WTC11 (cell line): ENCODE results near the gene MRPL33. TPM values are rescaled to one million over a fixed set of nuclear protein-coding genes. Genes with fewer than 3 reads are reported as not detected.

Experiments used
- ATAC-seq: fragments of 200-7000 bp; cut with Tn5 transposase; 2 replicates; pipeline ENCODE4 v1.10.0; 2021; ENCODE audit warnings: mild to moderate bottlenecking, moderate library complexity
- CTCF ChIA-PET: fragments of 300-600 bp; sonication (Branson Sonifier 250); formaldehyde crosslinking; loops from one replicate; lab custom pipeline; 2021; ENCODE audit warnings: antibody characterized with exemption; lab: Charles Lee
- POLR2A ChIA-PET: fragments of 350-600 bp; sonication (Branson Sonifier 250); formaldehyde crosslinking; loops from one replicate; lab custom pipeline; 2021; ENCODE audit warnings: antibody characterized with exemption; lab: Charles Lee
- DNase-seq: peaks from one replicate; pipeline ENCODE4 v3.0.0; 2021; ENCODE audit warnings: low spot score
- H3K27ac Mint-ChIP-seq: 2 replicates; pipeline ENCODE4 v1.8.0; 2021; ENCODE audit warnings: mixed read lengths
- H3K27me3 Mint-ChIP-seq: 2 replicates; pipeline ENCODE4 v1.8.0; 2021; ENCODE audit warnings: low read depth, mild to moderate bottlenecking, moderate library complexity, mixed read lengths
- H3K36me3 Mint-ChIP-seq: 2 replicates; pipeline ENCODE4 v1.8.0; 2021; ENCODE audit warnings: mixed read lengths
- H3K4me1 Mint-ChIP-seq: 2 replicates; pipeline ENCODE4 v1.8.0; 2022; ENCODE audit warnings: mixed read lengths
- H3K4me3 Mint-ChIP-seq: 2 replicates; pipeline ENCODE4 v1.8.0; 2021; ENCODE audit warnings: mild to moderate bottlenecking, moderate library complexity, mixed read lengths
- H3K9me3 Mint-ChIP-seq: 2 replicates; pipeline ENCODE4 v1.8.0; 2021; ENCODE audit warnings: mixed read lengths
- ATF1 ChIP-seq: sonication (generic); formaldehyde crosslinking; IDR thresholded peaks from 2 replicates; pipeline ENCODE4 v1.8.1; 2023; ENCODE audit warnings: mild to moderate bottlenecking, moderate library complexity, missing genetic modification reagents
- ELF4 ChIP-seq: sonication (generic); formaldehyde crosslinking; IDR thresholded peaks from 2 replicates; pipeline ENCODE4 v1.8.1; 2022; ENCODE audit warnings: low read depth, mild to moderate bottlenecking, moderate library complexity, missing genetic modification reagents
- FOXP4 ChIP-seq: sonication (generic); formaldehyde crosslinking; IDR thresholded peaks from 2 replicates; pipeline ENCODE4 v1.8.0; 2022; ENCODE audit warnings: mild to moderate bottlenecking, missing genetic modification reagents
- GABPB1 ChIP-seq: sonication (generic); formaldehyde crosslinking; IDR thresholded peaks from 2 replicates; pipeline ENCODE4 v1.8.1; 2023; ENCODE audit warnings: mild to moderate bottlenecking, missing genetic modification reagents
- HMGA2 ChIP-seq: fragments of 250-450 bp; sonication (Bioruptor Pico); IDR thresholded peaks from 2 replicates; pipeline ENCODE4 v1.4.0; 2021; ENCODE audit warnings: mild to moderate bottlenecking, moderate library complexity
- KAT7 ChIP-seq: sonication (generic); formaldehyde crosslinking; IDR thresholded peaks from 2 replicates; pipeline ENCODE4 v1.8.1; 2023; ENCODE audit warnings: missing genetic modification reagents, mild to moderate bottlenecking, borderline replicate concordance
- MYBL2 ChIP-seq: sonication (generic); formaldehyde crosslinking; IDR thresholded peaks from 2 replicates; pipeline ENCODE4 v1.8.1; 2023; ENCODE audit warnings: mild to moderate bottlenecking, moderate library complexity, missing genetic modification reagents
- PRRX2 ChIP-seq: fragments of 250-450 bp; sonication (Bioruptor Pico); IDR thresholded peaks from 2 replicates; pipeline ENCODE4 v1.8.0; 2021; ENCODE audit warnings: mild to moderate bottlenecking
- SOX15 ChIP-seq: fragments of 250-450 bp; sonication (Bioruptor Pico); IDR thresholded peaks from 2 replicates; pipeline ENCODE4 v1.9.0; 2021; ENCODE audit warnings: mild to moderate bottlenecking
- TCF7 ChIP-seq: sonication (generic); formaldehyde crosslinking; IDR thresholded peaks from 2 replicates; pipeline ENCODE4 v1.8.0; 2022; ENCODE audit warnings: mild to moderate bottlenecking, low read depth, missing genetic modification reagents, moderate library complexity
- TEAD1 ChIP-seq: sonication (generic); formaldehyde crosslinking; IDR thresholded peaks from 2 replicates; pipeline ENCODE4 v1.8.0; 2022; ENCODE audit warnings: mild to moderate bottlenecking, missing genetic modification reagents
- TEAD4 ChIP-seq: sonication (generic); formaldehyde crosslinking; IDR thresholded peaks from 2 replicates; pipeline ENCODE4 v1.8.0; 2022; ENCODE audit warnings: mild to moderate bottlenecking, missing genetic modification reagents
- ZNF416 ChIP-seq: fragments of 250-450 bp; sonication (Bioruptor Pico); IDR thresholded peaks from 2 replicates; pipeline ENCODE4 v1.9.0; 2021; ENCODE audit warnings: mild to moderate bottlenecking, inconsistent platforms
- ZNF671 ChIP-seq: fragments of 250-450 bp; sonication (Bioruptor Pico); IDR thresholded peaks from 2 replicates; pipeline ENCODE4 v1.8.0; 2021; ENCODE audit warnings: mild to moderate bottlenecking
- total RNA-seq: library from RNA; stranded (reverse); gene quantifications from 3 replicates; pipeline ENCODE4 v1.2.3, GENCODE V29; 2021
- TF ChIP-seq, protein P1 (sequence below): sonication (generic); formaldehyde crosslinking; IDR thresholded peaks from 2 replicates; pipeline ENCODE4 v1.8.1; 2023; ENCODE audit warnings: mild to moderate bottlenecking, missing genetic modification reagents
- TF ChIP-seq, protein P2 (sequence below): fragments of 250-450 bp; sonication (Bioruptor Pico); IDR thresholded peaks from 2 replicates; pipeline ENCODE4 v1.9.0; 2021; ENCODE audit warnings: moderate library complexity, mild to moderate bottlenecking, inconsistent platforms, borderline replicate concordance
- TF ChIP-seq, protein P3 (sequence below): sonication (generic); formaldehyde crosslinking; IDR thresholded peaks from 2 replicates; pipeline ENCODE4 v1.8.0; 2022; ENCODE audit warnings: mild to moderate bottlenecking, missing genetic modification reagents
- TF ChIP-seq, protein P4 (sequence below): sonication (generic); formaldehyde crosslinking; IDR thresholded peaks from 2 replicates; pipeline ENCODE4 v1.8.1; 2023; ENCODE audit warnings: mild to moderate bottlenecking, missing genetic modification reagents, moderate library complexity

The MRPL33 gene
- total RNA-seq, 1 experiment from 2014 or later = 52.5 TPM

GRCh38 chr2:27771548-27772335, at the start of gene MRPL33 (continued):
- no peak for TF ChIP-seq FOXP4 (CRISPR knock-in tag)
- no peak for TF ChIP-seq PRRX2 (CRISPR knock-in tag)
- no peak for TF ChIP-seq ATF1
- TF ChIP-seq GABPB1 = peak; percentile 80
- no peak for TF ChIP-seq ELF4 (CRISPR knock-in tag)
- TF ChIP-seq ZNF671 (CRISPR knock-in tag) = no peak
- TF ChIP-seq, protein P1, sequence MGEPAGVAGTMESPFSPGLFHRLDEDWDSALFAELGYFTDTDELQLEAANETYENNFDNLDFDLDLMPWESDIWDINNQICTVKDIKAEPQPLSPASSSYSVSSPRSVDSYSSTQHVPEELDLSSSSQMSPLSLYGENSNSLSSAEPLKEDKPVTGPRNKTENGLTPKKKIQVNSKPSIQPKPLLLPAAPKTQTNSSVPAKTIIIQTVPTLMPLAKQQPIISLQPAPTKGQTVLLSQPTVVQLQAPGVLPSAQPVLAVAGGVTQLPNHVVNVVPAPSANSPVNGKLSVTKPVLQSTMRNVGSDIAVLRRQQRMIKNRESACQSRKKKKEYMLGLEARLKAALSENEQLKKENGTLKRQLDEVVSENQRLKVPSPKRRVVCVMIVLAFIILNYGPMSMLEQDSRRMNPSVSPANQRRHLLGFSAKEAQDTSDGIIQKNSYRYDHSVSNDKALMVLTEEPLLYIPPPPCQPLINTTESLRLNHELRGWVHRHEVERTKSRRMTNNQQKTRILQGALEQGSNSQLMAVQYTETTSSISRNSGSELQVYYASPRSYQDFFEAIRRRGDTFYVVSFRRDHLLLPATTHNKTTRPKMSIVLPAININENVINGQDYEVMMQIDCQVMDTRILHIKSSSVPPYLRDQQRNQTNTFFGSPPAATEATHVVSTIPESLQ (CRISPR knock-in tag) = no peak
- TF ChIP-seq, protein P2, sequence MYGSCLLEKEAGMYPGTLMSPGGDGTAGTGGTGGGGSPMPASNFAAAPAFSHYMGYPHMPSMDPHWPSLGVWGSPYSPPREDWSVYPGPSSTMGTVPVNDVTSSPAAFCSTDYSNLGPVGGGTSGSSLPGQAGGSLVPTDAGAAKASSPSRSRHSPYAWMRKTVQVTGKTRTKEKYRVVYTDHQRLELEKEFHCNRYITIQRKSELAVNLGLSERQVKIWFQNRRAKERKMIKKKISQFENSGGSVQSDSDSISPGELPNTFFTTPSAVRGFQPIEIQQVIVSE (CRISPR knock-in tag) = no peak
- TF ChIP-seq ZNF416 (CRISPR knock-in tag) = 0 out of 2 replicates have a peak, but pooled peaks have one; percentile 56
- TF ChIP-seq SOX15 = no peak
- TF ChIP-seq, protein P3, sequence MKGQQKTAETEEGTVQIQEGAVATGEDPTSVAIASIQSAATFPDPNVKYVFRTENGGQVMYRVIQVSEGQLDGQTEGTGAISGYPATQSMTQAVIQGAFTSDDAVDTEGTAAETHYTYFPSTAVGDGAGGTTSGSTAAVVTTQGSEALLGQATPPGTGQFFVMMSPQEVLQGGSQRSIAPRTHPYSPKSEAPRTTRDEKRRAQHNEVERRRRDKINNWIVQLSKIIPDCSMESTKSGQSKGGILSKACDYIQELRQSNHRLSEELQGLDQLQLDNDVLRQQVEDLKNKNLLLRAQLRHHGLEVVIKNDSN (CRISPR knock-in tag) = peak; percentile 48; the same call in 1 of the 2 replicates
- no peak for TF ChIP-seq HMGA2 (CRISPR knock-in tag)
- peak; percentile 76 for TF ChIP-seq TEAD1 (CRISPR knock-in tag)
- no peak; the same call in 1 of the 2 replicates for TF ChIP-seq KAT7 (CRISPR knock-in tag)
- TF ChIP-seq, protein P4, sequence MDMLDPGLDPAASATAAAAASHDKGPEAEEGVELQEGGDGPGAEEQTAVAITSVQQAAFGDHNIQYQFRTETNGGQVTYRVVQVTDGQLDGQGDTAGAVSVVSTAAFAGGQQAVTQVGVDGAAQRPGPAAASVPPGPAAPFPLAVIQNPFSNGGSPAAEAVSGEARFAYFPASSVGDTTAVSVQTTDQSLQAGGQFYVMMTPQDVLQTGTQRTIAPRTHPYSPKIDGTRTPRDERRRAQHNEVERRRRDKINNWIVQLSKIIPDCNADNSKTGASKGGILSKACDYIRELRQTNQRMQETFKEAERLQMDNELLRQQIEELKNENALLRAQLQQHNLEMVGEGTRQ (CRISPR knock-in tag) = no peak
- TF ChIP-seq TEAD4 = no peak
- no peak for TF ChIP-seq TCF7 (CRISPR knock-in tag)

- ChIA-PET POLR2A (interaction anchor here (0.6 kb wide), 1 partner anchor 361 kb away, joined by 7 read pairs; no protein-coding TSS in a partner anchor), CTCF (interaction anchor here (1.7 to 4.5 kb wide), 6 partner anchors 10 to 51 kb away, joined by 6 to 72 read pairs (median 16); no protein-coding TSS in a partner anchor)
- no peak overlapping the region for H3K27ac Mint-ChIP-seq
- H3K9me3 Mint-ChIP-seq = no peaks in the 10 kb centered on the region
- no peaks in the 10 kb centered on the region for H3K36me3 Mint-ChIP-seq
- no peak overlapping the region for H3K4me3 Mint-ChIP-seq
- H3K27me3 Mint-ChIP-seq = peaks cover 2% of the 10 kb centered on the region
- no peak for TF ChIP-seq MYBL2 (CRISPR knock-in tag)
- TF ChIP-seq, protein P4 (CRISPR knock-in tag) = peak; percentile 24; the same call in 1 of the 2 replicates
- no peak for DNase-seq
- no peak for ATAC-seq
- peaks cover 24% of the 10 kb centered on the region for H3K4me1 Mint-ChIP-seq
Observed at GRCh38 chr2:27721884-27722485, 49.5 kb upstream of the MRPL33 start.
